Pancreas (tissue), 10 donors: ENCODE data around the gene RPP14. TPM values are rescaled to one million over a fixed set of nuclear protein-coding genes. Genes with fewer than 3 reads are reported as not detected.
A peak's percentile ranks its signal among the peaks of the same experiment; 100 is the strongest.

ENCODE experiments used
- ATAC-seq, 4 donors: fragments of 200-7000 bp; cut with Tn5 transposase; one replicate each; pipeline versions ENCODE4 v1.8.0 to v1.9.1; 2020; ENCODE audit warnings: mild to moderate bottlenecking in 4 of 4, moderate library complexity in 4 of 4
- DNase-seq, 6 donors: peaks; one replicate each; pipeline ENCODE4 v3.0.0-alpha.2; 2020
- FAIRE-seq: peaks from 2 replicates; lab custom pipeline; 2012; peaks lifted over from hg19 to GRCh38; lab: Jason Lieb, UNC
- H3K27ac ChIP-seq, 4 donors: fragments of 200-600 bp; sonication (generic); 1 replicate in 3 of 4; 2 replicates in 1 of 4; pipeline versions ENCODE4 v1.5.0 to v1.8.0; 2020
- H3K27me3 ChIP-seq, 4 donors: fragments of 200-600 bp; one replicate each; pipeline ENCODE4 v1.8.0; 2021
- H3K36me3 ChIP-seq, 3 donors: fragments of 200-600 bp; sonication (generic) in 1 of 3; one replicate each; pipeline versions ENCODE4 v1.5.0 to v1.8.0; 2020 to 2021
- H3K4me1 ChIP-seq, 3 donors: fragments of 200-600 bp; one replicate each; pipeline ENCODE4 v1.8.0; 2021
- H3K4me3 ChIP-seq, 4 donors: fragments of 200-600 bp; sonication (generic) in 2 of 4; one replicate each; pipeline versions ENCODE4 v1.5.0 to v1.8.0; 2020 to 2021
- H3K9me3 ChIP-seq, 4 donors: fragments of 200-600 bp; one replicate each; pipeline ENCODE4 v1.8.0; 2021
- WGBS, 2 donors: extraction: QIAGEN DNeasy Blood & Tissue Kit; methylation state at CpG; one replicate each; pipeline ENCODE4 v1.1.7; 2013; 5-methylcytosine and 5-hydroxymethylcytosine counted together
- intact Hi-C, 3 donors: fragments of 100-400 bp; cut with DNase I; formaldehyde crosslinking; loops; one replicate each; pipeline versions ENCODE4 v1.11.1 to v1.14.2; 2022
- polyA plus RNA-seq, 2 donors: library from polyadenylated mRNA; stranded (reverse); fragments of 200-250 nt; gene quantifications; one replicate each; pipeline ENCODE4 v1.2.3, GENCODE V29; 2013
- total RNA-seq, 6 donors: library from RNA; stranded (reverse); fragmentation: NEBNext Ultra II Directional in 4 of 6; extraction: Animal tissue kit (Norgen Biotek cat#: 25700) in 4 of 6; gene quantifications; one replicate each; pipeline versions ENCODE4 v1.2.1 to v1.2.4, GENCODE V29; 2021 to 2023
- TF ChIP-seq, protein P1 (sequence below), 4 donors: fragments of 200-600 bp; sonication (generic) in 3 of 4; IDR thresholded peaks; one replicate each; pipeline versions ENCODE4 v1.5.0 to v1.8.0; 2021; ENCODE audit warnings: antibody characterized with exemption in 4 of 4
- donor health status: healthy with polysubstance abuse.
- donor health status: DM: no; HTN: no; CAD: no; lungs with moderate emphysema.
- donor health status: DM: no; HTN: no; CAD: no.
- donor health status: control.
- donor health status: control.
- donor health status: Bipolar disorder and iron deficiency.
- donor health status: DM: yes; HTN: yes; CAD: no.
- donor health status: DM: no; HTN: no; CAD: no.
- donor health status: DM: no; HTN: no; CAD: no.
- donor health status: DM: yes; HTN: yes; CAD: no.

RPP14 gene
- total and polyA plus RNA-seq, 8 donors = 5.0 to 8.1 (median 6.7) TPM

DNA sequence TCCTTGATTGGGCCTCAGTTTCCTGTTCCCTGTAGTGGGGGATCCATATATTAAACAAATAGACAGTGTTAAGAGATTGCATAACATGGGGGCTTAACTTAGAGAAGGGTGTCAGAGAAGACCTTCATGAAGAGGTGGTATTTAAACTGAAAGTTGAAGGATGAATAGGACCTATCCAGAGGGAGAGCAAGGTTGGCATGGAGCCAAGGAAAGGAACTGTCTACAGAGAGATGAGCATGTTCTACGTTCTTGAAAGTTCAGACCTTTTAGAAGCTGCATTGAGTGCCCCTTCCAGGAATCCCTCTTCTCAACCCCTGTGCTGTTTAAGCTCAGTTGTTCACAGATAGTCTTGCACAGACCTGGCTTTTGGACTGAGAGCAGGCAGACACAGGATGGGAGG, 2.7 kb downstream of the RPP14 start:
- Histone ChIP-seq H3K36me3 (peaks cover 0 to 26% (median 17%) of the 10 kb centered on the region in 3 donors), H3K27me3 (no peaks in the 10 kb centered on the region), H3K9me3 (no peaks in the 10 kb centered on the region), H3K4me3 (no peak overlapping the region), H3K27ac (no peak overlapping the region), H3K4me1 (peaks cover 8 to 16% (median 15%) of the 10 kb centered on the region in 3 donors)
- no peak for FAIRE-seq
- intact Hi-C loops = no loop called here
- no peak for ATAC-seq
- TF ChIP-seq, protein P1, sequence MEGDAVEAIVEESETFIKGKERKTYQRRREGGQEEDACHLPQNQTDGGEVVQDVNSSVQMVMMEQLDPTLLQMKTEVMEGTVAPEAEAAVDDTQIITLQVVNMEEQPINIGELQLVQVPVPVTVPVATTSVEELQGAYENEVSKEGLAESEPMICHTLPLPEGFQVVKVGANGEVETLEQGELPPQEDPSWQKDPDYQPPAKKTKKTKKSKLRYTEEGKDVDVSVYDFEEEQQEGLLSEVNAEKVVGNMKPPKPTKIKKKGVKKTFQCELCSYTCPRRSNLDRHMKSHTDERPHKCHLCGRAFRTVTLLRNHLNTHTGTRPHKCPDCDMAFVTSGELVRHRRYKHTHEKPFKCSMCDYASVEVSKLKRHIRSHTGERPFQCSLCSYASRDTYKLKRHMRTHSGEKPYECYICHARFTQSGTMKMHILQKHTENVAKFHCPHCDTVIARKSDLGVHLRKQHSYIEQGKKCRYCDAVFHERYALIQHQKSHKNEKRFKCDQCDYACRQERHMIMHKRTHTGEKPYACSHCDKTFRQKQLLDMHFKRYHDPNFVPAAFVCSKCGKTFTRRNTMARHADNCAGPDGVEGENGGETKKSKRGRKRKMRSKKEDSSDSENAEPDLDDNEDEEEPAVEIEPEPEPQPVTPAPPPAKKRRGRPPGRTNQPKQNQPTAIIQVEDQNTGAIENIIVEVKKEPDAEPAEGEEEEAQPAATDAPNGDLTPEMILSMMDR (IDR thresholded peaks at IDR 0.05) = no peak
- WGBS, 2 donors = 19 to 20% methylated on average over 1 of the region's 1 CpG
- DNase-seq = no peak

DNA sequence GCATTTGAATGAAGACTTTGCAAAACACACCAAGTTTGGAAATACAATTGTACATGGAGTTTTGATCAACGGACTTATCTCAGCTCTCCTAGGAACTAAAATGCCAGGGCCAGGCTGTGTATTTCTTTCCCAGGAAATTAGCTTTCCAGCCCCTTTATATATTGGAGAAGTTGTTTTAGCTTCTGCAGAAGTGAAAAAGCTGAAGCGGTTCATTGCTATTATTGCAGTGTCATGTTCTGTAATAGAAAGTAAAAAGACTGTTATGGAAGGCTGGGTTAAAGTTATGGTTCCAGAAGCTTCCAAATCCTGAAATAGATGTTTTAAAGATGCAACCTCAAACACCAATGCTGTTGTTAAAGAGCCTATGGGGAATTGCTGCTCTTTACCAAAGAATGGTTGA, 11.8 kb downstream of the RPP14 start:
- ATAC-seq (no peak), FAIRE-seq (no peak), DNase-seq (no peak)
- H3K9me3 ChIP-seq = no peaks in the 10 kb centered on the region
- H3K27ac ChIP-seq = no peak overlapping the region
- intact Hi-C loops = loop anchor here in 1 of 3 donors (5.0 kb wide), 1 partner anchor 94 kb away; no protein-coding TSS in a partner anchor
- no peak overlapping the region for H3K4me3 ChIP-seq
- 81 to 97% methylated on average over 2 of the region's 2 CpGs for WGBS, 2 donors
- H3K36me3 ChIP-seq = peaks cover 0 to 35% (median 20%) of the 10 kb centered on the region in 3 donors
- H3K27me3 ChIP-seq = no peaks in the 10 kb centered on the region
- no peaks in the 10 kb centered on the region for H3K4me1 ChIP-seq
- TF ChIP-seq, protein P1 (IDR thresholded peaks at IDR 0.05) = no peak

DNA sequence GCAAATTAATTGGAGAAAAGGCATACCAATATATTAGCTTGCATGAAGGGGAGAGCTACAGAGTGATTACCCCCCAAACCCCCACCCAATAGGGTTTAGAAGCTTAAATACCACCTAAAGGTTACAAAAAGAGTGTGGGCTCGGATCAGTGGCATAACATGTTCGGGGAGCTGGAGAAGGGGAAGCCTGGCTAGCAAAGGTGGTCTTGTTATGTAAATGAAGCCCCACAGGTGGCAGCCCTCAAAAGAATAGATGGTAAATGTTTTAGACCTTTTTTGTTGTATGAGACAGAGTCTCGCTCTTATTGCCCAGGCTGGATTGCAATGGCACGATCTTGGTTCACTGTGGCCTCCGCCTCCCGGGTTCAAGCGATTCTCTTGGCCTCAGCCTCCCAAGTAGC, 15.7 kb downstream of the RPP14 start:
- ATAC-seq (no peak), DNase-seq (no peak), FAIRE-seq (no peak)
- no peak overlapping the region for H3K4me3 ChIP-seq
- no peaks in the 10 kb centered on the region for H3K27me3 ChIP-seq
- H3K4me1 ChIP-seq = peaks cover 5 to 10% (median 7%) of the 10 kb centered on the region in 3 donors
- no peak overlapping the region for H3K27ac ChIP-seq
- intact Hi-C loops = no loop called here
- no peaks in the 10 kb centered on the region for H3K9me3 ChIP-seq
- TF ChIP-seq, protein P1 (IDR thresholded peaks at IDR 0.05) = no peak
- 93 to 97% methylated on average over 7 of the region's 7 CpGs for WGBS, 2 donors
- peaks cover 0 to 19% (median 11%) of the 10 kb centered on the region in 3 donors for H3K36me3 ChIP-seq

- intact Hi-C loops = no loop called here
- TF ChIP-seq, protein P1 (IDR thresholded peaks at IDR 0.05) = no peak
- Histone ChIP-seq H3K27me3 (no peaks in the 10 kb centered on the region), H3K36me3 (peaks cover 0 to 9% (median 3%) of the 10 kb centered on the region in 3 donors), H3K27ac (no peak overlapping the region), H3K9me3 (no peaks in the 10 kb centered on the region), H3K4me3 (no peak overlapping the region), H3K4me1 (peaks cover 5 to 10% (median 7%) of the 10 kb centered on the region in 3 donors)
- DNase-seq (no peak), FAIRE-seq (no peak), ATAC-seq (peak in 1 of 4 donors; percentile 23)
- WGBS, 2 donors = 42 to 48% methylated on average over 1 of the region's 1 CpG
These were observed 16.7 kb downstream of the RPP14 start for GRCh38 chr3:58322793-58323192.
